GM18526 (cell line): ENCODE measurements around the gene LMOD1.

ENCODE experiments used
- POLR2A ChIP-seq: IDR thresholded peaks from 3 replicates; pipeline ENCODE4 v1.6.1; 2011; ENCODE audit not compliant: insufficient read length; ENCODE audit errors: extremely low read depth

Gene LMOD1

DNA sequence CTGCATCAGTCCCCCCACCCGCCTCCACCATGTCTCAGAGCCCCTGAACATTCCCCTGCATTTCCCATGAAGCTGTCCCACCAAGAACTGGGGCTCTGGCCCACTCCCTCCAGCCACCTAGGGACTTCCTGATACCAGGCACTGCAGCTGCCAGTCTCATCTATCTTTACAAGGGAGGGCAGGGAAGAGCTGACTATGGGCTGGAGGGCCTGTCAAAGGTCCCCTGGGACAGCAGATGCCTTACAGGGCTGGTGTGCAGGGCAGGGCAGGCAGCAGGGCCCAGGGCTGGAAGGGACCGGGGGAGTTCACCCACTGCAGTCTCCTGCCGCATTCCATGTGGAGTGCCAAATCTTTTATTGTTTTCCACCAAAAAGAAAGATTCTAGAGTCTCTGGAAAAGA is 40.0 kb downstream of the LMOD1 start:
- TF ChIP-seq POLR2A = no peak

DNA sequence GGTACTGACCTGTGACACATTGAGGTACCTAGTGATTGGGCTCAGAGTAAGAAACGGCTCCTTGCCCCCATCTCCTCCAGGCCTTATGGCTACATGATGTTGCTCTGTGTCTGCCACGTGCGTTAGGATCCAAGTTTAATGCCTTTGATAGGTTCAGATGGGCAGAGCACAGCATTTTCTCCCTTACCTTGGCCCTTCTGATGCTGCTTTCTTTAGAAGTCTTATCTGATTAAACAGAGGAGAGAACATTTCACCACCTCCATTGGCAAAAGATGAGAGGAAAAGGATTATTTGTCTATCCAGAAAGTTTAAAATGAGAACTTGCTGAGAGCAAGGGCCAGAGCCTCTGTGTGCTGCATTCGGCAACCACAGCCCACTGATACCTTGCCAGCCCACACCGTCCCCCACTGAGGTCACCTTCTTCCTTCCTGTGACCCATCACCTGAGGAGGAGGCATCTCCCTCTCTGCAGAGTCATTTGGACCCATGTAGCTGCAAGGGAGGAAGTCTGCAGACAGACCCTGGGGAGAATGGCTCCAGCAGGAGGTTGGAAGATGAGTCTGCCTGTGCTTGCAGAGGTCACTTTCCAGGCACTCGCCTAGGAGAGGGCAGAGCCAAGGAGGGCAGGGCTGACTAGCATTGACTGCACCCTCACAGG is 41.0 kb downstream of the LMOD1 start:
- no peak for TF ChIP-seq POLR2A

DNA sequence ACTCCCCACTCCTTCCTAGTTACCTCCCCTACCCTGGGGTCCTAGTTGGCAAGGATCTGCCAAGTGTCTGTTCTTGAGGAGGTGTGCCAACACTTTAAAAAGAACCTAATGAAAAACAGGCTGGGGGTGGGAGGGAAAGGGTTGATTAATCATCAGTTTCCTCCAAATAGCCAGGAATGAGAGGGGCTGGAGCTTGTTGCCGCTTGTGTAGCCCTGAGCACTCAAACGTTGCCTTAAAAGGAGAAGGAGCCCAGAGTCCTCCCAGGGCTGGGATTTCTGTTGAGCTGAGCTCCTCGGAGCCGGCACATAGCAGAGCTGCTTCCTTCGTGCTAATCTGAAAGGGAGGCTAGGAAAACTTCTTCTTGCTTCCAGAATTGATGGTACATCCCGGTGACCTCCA is 41.8 kb downstream of the LMOD1 start:
- no peak for TF ChIP-seq POLR2A

DNA sequence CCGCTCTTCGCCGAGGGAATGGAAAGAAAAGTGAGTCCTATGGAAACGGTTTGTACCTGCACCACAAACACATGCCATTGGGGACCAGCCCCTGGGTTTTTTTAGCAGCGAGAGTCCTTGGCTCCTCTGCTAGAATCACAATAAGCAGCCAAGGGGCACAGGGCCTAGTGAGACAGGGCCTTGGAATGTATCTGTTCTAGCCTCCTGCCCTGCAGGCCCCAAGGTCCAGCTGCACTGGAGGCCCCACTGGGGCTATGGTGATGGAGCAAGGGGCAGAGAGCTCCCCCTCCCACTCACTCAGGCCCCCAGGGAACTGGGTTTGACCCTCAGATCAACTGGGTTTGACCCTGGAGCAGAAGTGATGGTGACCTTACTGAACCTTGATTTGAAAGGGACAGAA is 43.2 kb downstream of the LMOD1 start:
- TF ChIP-seq POLR2A = no peak

DNA sequence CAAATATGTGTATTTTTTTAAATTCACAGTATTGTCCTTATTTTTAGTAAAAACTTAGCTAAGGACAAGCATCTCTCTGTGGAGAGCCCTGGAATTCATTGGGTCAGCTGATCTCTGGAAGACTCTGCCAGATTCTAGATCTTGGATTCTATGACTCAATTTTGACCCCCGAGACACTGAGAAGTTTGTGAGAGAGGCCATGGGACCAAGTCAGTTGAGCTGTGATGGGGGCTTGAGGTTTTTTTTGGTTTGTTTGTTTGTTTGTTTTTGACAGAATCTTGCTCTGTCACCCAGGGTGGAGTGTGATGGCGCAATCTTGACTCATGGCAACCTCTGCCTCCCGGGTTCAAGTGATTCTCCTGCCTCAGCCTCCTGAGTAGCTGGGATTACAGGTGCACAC is 44.1 kb downstream of the LMOD1 start:
- TF ChIP-seq POLR2A = no peak

DNA sequence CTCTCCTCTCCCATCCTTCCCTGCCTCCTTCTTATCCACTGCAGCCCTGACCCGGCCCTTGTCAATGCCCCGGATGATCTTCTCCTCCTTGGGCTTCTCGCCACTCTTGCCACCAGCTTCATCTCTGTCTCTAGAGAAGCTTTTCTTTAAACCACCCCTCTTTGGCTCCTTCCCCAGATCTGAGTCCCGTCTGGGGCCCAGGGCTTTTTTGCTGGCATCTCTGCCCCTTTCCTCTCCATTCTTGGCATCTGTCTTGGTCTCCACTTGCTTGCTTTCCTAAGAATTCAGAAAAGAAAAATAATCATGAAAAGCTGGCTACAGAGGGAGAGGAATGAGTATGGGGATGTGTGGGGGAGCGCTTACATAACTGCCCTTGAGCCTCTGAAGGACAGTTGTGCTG is 45.9 kb downstream of the LMOD1 start:
- no peak for TF ChIP-seq POLR2A

DNA sequence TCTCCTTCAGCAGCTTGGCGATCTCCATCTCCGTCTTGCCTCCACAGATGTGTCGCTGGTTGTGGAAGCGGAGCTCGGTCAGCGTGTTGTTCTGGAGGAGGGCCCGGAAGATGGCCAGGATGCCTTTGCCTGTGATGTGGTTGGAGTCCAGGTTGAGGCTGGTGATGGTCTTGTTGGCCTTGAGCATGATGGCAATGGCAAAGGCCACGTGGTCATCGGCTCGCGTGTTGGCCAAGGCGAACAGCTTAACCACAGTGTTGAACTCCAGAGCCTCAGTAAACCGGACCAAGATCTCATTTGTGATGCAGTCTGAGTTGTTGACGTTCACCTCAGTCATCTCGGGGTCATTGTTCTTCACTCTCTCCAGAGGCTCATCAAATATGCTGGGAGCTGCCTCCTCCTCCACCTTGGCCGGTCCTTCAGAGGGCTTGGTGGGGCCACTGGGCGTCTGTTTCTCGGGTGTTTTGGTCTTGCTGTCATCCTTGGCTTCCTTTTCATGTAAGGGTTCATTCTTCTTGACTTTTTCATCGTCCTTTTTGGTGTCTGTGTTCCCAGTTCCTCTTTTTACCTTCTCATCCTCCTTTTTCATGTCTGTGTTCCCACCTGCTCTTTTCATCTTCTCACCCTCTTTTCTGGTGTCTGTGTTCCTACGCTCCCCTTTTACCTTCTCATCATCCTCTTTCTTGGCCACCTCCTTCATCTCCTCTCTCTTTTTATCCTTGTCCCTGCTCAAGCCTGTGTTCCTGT is 46.5 kb downstream of the LMOD1 start:
- no peak for TF ChIP-seq POLR2A

DNA sequence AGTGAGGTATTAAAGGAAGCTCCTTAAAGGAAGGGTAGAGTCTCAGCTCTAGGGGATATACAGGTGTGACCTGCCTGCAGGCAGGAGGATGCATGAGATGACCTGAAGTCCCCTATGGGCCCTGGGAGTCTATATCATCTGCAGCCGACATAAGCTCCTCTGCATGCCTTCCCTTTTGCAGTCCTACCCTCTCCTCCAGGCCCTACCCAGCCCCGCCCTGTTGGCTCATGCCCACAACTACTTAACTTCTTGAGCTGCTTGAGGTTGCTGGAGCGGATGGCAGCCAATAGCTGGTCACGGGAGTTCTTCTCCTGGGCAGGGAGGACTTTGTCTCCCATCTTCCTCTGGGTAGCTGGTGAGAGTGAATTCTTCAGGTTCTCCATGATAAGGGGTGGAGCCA is 47.4 kb downstream of the LMOD1 start:
- no peak for TF ChIP-seq POLR2A

DNA sequence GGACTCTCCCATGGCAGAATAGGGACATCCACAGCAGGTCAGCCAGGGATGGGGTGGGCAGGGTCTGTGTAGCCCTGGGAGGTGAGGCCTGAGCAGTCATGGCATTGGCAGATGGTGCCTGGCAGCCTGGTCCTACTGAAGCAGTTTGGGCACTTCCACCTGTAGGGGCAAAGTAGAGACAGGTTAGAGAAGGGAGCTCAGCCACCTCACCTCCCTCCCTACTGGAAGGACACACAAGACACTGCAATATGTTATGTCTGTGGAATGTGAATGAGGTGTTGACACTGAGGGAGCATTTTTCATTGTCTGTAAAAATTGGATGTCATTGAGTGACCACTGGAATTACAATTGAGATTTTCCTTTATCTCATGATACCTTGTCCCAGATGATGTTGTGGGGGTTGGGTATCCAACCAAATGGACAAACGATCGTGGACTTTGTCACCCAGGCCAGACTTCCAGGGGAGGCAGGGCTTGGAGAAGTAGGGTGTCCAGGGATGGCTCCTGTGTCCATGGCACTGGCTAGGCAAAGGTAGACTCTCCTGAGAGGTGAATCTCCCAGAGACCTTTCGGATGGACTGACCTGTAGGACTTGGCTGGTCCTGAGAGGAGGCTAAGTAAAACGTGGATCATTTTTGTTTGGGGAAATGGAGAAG is 48.0 kb downstream of the LMOD1 start:
- TF ChIP-seq POLR2A = no peak

DNA sequence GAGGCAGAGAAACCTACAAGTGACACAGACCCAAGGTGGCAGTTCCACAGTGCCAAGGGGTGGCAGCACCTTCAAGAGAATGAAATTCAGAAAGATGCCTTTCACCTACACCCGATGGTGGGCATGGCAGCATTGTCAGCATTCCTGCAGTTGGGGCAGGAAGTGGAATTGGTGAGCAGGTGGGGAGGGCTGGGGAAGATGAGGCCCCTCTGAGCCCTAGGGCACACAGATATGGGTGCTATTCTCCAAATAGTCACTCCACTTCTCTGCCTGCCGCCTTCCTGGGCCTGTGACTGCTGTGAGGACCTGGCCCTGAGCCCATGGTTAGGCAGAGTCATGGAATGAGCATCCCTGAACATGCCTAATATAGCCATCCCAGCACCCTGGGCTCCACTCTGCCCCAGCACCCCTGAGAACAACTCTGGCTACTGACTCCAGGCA is 49.4 kb downstream of the LMOD1 start:
- no peak for TF ChIP-seq POLR2A

DNA sequence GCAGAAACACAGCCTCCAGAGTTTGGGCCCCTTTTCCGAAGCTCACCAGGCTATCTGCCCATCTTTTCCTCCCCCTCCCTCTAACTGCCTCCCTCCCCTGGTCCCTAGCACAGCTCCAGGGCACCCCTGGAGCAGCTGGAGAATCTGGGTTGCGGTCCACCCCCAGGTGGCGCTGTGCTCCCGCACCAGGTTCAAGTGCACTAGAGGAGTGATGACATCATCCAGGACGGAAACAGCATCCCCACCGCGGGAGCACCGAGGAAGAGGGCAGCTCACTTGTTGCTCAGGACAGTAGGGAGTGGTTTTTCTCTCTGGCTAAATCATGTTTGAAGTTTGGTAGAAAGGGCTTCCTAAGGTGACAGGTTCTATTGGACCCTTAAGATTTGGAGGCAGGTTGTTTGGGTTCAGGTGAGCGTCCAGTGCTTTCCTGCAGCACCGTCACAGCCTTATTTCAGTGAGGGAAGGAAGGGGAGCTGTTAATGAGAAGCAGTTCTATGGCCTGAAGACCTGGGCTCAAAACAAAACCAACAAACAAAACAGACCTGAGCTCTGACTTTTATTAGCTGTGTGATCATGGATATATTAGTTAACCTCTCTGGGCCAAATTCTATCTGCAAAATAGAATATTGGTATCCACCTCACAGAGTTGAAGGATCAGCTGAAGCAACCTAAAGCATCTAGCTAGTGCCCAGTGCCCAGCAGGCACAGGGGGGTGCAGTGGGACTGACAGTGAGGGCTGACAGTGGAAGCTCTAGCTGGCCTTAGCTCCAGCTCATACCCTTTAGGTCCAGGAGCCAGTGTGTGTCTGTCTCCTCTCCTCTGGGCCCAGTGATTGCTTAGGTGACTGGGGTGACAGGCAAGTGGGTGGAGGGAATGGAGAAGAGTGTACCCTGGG is 50.2 kb downstream of the LMOD1 start:
- TF ChIP-seq POLR2A = no peak

DNA sequence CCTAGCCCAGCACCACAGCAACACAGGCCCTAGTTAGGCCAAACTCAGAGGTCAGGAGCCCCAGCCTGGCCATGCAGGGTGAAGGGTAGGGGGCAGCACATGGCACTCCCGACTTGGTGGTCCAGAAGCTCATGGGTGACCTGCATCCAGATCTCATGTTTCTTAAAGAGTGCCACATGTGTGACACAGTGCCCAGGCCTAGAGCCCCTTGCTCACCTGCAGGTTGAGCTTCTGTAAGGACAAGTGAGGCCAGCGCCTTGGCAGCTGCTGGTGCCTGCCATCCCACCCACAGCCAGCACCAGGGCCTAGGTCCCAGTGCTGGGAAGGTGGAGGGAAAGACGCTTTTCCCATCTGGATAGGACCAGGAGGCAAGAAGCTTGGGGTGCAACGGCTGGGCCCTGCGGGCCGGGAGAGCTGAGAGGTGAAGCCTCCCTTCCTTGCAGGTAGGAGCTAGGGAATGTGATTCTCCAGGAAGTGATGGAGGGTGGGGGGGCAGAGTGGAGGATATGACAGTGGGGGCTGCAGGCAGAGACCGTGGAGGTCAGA is 51.2 kb downstream of the LMOD1 start:
- no peak for TF ChIP-seq POLR2A

DNA sequence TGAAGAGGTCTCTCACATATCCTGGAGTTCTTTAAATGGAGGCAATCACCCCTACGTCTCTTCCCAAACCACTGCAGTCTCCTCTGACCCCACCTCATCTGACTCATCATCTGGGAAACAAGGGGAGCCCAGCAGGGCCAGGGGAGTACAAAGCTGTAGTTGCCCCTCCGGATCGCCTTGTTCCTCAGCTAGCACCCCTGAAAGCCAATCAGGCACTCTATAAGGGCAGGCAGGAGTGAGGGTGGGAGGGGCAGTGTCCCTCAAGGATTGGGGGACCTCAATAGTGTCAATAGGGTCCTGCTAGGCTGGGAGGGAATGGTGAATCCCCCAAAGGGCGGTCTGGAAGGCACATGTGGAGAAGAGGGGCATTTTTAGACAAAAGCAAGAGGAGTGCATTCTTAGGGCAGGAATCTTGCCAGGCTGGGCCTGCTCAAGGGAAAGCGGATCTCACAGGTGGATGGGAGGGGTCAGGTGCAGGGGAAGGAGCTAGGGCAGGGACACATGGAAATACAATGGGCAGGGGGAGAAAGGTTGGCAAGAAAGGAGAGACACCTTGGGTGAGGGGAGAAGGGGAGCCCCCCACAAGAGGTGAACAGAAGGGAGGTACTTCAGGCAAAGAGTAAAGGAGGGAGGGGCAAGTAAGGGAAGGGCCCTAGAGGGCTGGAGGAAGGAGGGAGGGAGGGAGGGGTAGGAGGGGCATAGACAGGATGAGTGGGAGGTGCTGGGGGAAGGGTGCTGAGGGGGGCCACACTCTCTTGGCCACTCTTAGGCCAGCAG is 51.8 kb downstream of the LMOD1 start:
- TF ChIP-seq POLR2A = no peak

DNA sequence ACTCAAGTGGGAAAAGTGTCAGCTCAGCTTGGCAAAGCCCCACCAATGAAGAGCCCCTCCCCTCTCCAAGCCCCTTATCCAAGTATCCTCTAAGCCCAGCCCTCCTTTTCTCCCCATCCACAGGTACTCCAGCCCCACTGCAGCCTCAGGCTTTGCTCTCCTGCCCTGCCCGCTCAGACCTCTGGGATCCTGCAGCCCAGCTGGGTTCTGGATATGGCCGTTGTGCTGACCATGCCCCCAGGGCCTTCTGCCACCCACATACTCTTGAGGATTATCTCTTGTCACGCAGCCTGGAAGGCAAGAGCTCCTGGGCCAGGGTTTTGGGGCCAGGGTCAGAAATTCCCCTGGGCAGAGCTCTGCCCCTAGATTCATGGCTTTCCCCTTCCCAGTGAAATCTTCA is 52.9 kb downstream of the LMOD1 start:
- TF ChIP-seq POLR2A = no peak

DNA sequence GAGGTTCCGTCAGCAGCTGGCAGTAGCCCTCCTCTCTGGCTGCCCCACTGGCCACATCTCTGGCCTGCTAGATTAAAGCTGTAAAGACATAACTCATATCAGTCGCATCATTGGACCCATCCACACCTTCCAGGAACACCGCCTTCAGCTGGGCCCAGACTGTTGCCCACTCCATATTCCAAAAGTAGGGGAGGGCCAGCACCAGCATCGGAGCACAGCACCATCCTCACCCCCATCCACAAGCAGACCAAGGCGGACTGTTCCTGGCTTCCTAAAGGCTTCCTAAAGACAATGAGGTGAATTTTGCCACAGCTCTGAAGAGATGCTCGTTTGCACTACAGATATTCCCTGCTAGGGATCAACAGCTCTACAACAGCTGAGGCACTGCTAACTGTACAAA is 54.1 kb downstream of the LMOD1 start:
- TF ChIP-seq POLR2A = no peak
